Activated CD4-positive, alpha-beta T cell treated with anti-CD3 and anti-CD28 coated beads for 36 hours (primary cell): ENCODE measurements around the gene GMNN. TPM values are rescaled to one million over a fixed set of nuclear protein-coding genes. Genes with fewer than 3 reads are reported as not detected.
"Not testable (repeated sequence)": the region's sequence is repeated elsewhere in the genome, so short reads cannot be mapped to it uniquely, and the experiment has no call there.

Experiments
- ATAC-seq: fragments of 200-7000 bp; cut with Tn5 transposase; one replicate; pipeline ENCODE4 v1.10.0; 2021; ENCODE audit warnings: mild to moderate bottlenecking, moderate library complexity
- CTCF ChIA-PET: fragments of 350-600 bp; sonication (Branson Sonifier 250); formaldehyde crosslinking; loops from one replicate; lab custom pipeline; 2021; ENCODE audit warnings: antibody characterized with exemption; lab: Charles Lee
- POLR2A ChIA-PET: fragments of 350-600 bp; sonication (Branson Sonifier 250); formaldehyde crosslinking; loops from one replicate; lab custom pipeline; 2021; ENCODE audit warnings: antibody characterized with exemption, inconsistent platforms; lab: Charles Lee
- DNase-seq: peaks from one replicate; pipeline ENCODE4 v3.0.0-alpha.2; 2020
- H3K27ac Mint-ChIP-seq: one replicate; pipeline ENCODE4 v1.8.0; 2021; ENCODE audit warnings: mixed read lengths
- H3K27me3 Mint-ChIP-seq: one replicate; pipeline ENCODE4 v1.8.0; 2021; ENCODE audit warnings: mixed read lengths
- H3K36me3 Mint-ChIP-seq: one replicate; pipeline ENCODE4 v1.8.0; 2021; ENCODE audit warnings: low read depth, mixed read lengths
- H3K4me1 Mint-ChIP-seq: one replicate; pipeline ENCODE4 v1.8.0; 2021; ENCODE audit warnings: mixed read lengths
- H3K4me3 Mint-ChIP-seq: one replicate; pipeline ENCODE4 v1.8.0; 2021; ENCODE audit warnings: mild to moderate bottlenecking, moderate library complexity, mixed read lengths
- H3K9me3 Mint-ChIP-seq: one replicate; pipeline ENCODE4 v1.8.0; 2021; ENCODE audit warnings: low read depth, mixed read lengths
- intact Hi-C, 2 experiments: fragments of 100-400 bp; cut with DNase I in 1 of 2; cut with micrococcal nuclease in 1 of 2; formaldehyde crosslinking; loops; one replicate each; pipeline versions ENCODE4 v1.14.2 to v1.15.1; 2022 to 2024; cut with DNase I, micrococcal nuclease
- total RNA-seq, 2 experiments: library from RNA; stranded (reverse); gene quantifications; one replicate each; pipeline ENCODE4 v1.2.3, GENCODE V29; 2021

Gene GMNN
- 10 to 100 TPM; 74.0 to 76.1 TPM for total RNA-seq

GRCh38 chr6:24774696-24775519 is at the start of gene GMNN:
GMNN (plus strand) TSS chr6:24774937; CDS start chr6:24777247, 2,310 bp downstream.
- H3K4me3 Mint-ChIP-seq = peak within 1 kb of the TSS; percentile 98
- peak within 1 kb of the TSS; percentile 99 for H3K27ac Mint-ChIP-seq
- ChIA-PET POLR2A (interaction anchor here (0.8 to 1.6 kb wide), 6 partner anchors 10 to 243 kb away, joined by 3 to 12 read pairs (median 4); no protein-coding TSS in a partner anchor), CTCF (interaction anchor here (0.6 to 2.1 kb wide), 15 partner anchors 8 to 381 kb away, joined by 3 to 7 read pairs (median 4); partner anchors contain the start of genes ACOT13, C6orf62 and TDP2)
- H3K4me1 Mint-ChIP-seq = peaks cover 26% of the 10 kb centered on the region
- intact Hi-C loops = loop anchor here (1.0 to 10.0 kb wide), 11 partner anchors 32 to 300 kb away; partner anchors contain the start of genes KIAA0319 (in 1 of the 2) and TDP2 (in 1 of the 2)
- DNase-seq (peak; percentile 99), ATAC-seq (peak; percentile 93)
- no peaks in the 10 kb centered on the region for H3K27me3 Mint-ChIP-seq
- H3K9me3 Mint-ChIP-seq = no peaks in the 10 kb centered on the region
- H3K36me3 Mint-ChIP-seq = peaks cover 31% of the 10 kb centered on the region

- DNase-seq, H3K36me3 Mint-ChIP-seq, H3K27me3 Mint-ChIP-seq, H3K4me3 Mint-ChIP-seq, H3K27ac Mint-ChIP-seq, H3K4me1 Mint-ChIP-seq, ATAC-seq, POLR2A ChIA-PET, intact Hi-C loops: not testable (repeated sequence)
- CTCF ChIA-PET = interaction anchor here (0.5 kb wide), 1 partner anchor 824 kb away, joined by 3 read pairs; no protein-coding TSS in a partner anchor
- H3K9me3 Mint-ChIP-seq = peaks cover 13% of the 10 kb centered on the region
Observed at GRCh38 chr6:24730653-24731052, 44.1 kb upstream of the GMNN start.

- ATAC-seq, DNase-seq, intact Hi-C loops, H3K4me1 Mint-ChIP-seq, H3K36me3 Mint-ChIP-seq, H3K27ac Mint-ChIP-seq, H3K27me3 Mint-ChIP-seq, POLR2A ChIA-PET, H3K4me3 Mint-ChIP-seq: not testable (repeated sequence)
- CTCF ChIA-PET = interaction anchor here (0.5 kb wide), 1 partner anchor 823 kb away, joined by 3 read pairs; no protein-coding TSS in a partner anchor
- H3K9me3 Mint-ChIP-seq = peaks cover 13% of the 10 kb centered on the region
Observed at GRCh38 chr6:24731456-24732134, 43.1 kb upstream of the GMNN start.

GRCh38 chr6:24734166-24734565 is 40.6 kb upstream of the GMNN start:
- Mint-ChIP-seq H3K4me3 (no peak overlapping the region), H3K27ac (no peak overlapping the region), H3K36me3 (peaks cover 5% of the 10 kb centered on the region), H3K27me3 (peaks cover 3% of the 10 kb centered on the region), H3K9me3 (peaks cover 13% of the 10 kb centered on the region), H3K4me1 (peaks cover 4% of the 10 kb centered on the region)
- no peak for ATAC-seq
- intact Hi-C loops = no loop called here
- DNase-seq = no peak
- POLR2A ChIA-PET = no interaction called here
- CTCF ChIA-PET = no interaction called here

GRCh38 chr6:24734710-24735109 is 40.0 kb upstream of the GMNN start:
- H3K9me3 Mint-ChIP-seq = peaks cover 13% of the 10 kb centered on the region
- H3K4me3 Mint-ChIP-seq, H3K27me3 Mint-ChIP-seq, ATAC-seq, intact Hi-C loops, H3K36me3 Mint-ChIP-seq, POLR2A ChIA-PET, H3K4me1 Mint-ChIP-seq, DNase-seq, H3K27ac Mint-ChIP-seq: not testable (repeated sequence)
- CTCF ChIA-PET = interaction anchor here (1.2 to 1.4 kb wide), 2 partner anchors 10 to 98 kb away, joined by 3 read pairs; no protein-coding TSS in a partner anchor

- Mint-ChIP-seq H3K27ac (no peak overlapping the region), H3K9me3 (no peaks in the 10 kb centered on the region), H3K27me3 (peaks cover 3% of the 10 kb centered on the region), H3K4me3 (no peak overlapping the region), H3K36me3 (no peaks in the 10 kb centered on the region), H3K4me1 (peaks cover 22% of the 10 kb centered on the region)
- CTCF ChIA-PET = interaction anchor here (1.0 to 1.5 kb wide), 2 partner anchors 11 to 279 kb away, joined by 3 to 5 read pairs; no protein-coding TSS in a partner anchor
- intact Hi-C loops = no loop called here
- no peak for ATAC-seq
- no peak for DNase-seq
- POLR2A ChIA-PET = no interaction called here
Observed at GRCh38 chr6:24738741-24739140, 36.0 kb upstream of the GMNN start.

GRCh38 chr6:24740861-24741260 is 33.9 kb upstream of the GMNN start:
- no peak for ATAC-seq
- DNase-seq = no peak
- Mint-ChIP-seq H3K27ac (no peak overlapping the region), H3K36me3 (no peaks in the 10 kb centered on the region), H3K9me3 (no peaks in the 10 kb centered on the region), H3K27me3 (peaks cover 3% of the 10 kb centered on the region), H3K4me3 (no peak overlapping the region), H3K4me1 (peaks cover 29% of the 10 kb centered on the region)
- ChIA-PET POLR2A (no interaction called here), CTCF (interaction anchor here (0.8 to 1.1 kb wide), 3 partner anchors 25 to 219 kb away, joined by 3 read pairs; no protein-coding TSS in a partner anchor)
- intact Hi-C loops = no loop called here

GRCh38 chr6:24742216-24742738 is 32.5 kb upstream of the GMNN start:
- Mint-ChIP-seq H3K36me3 (no peaks in the 10 kb centered on the region), H3K4me3 (no peak overlapping the region), H3K27me3 (no peaks in the 10 kb centered on the region), H3K27ac (peak overlapping the region; percentile 58), H3K9me3 (no peaks in the 10 kb centered on the region), H3K4me1 (peaks cover 28% of the 10 kb centered on the region)
- DNase-seq (no peak), ATAC-seq (no peak)
- ChIA-PET CTCF (interaction anchor here (0.7 to 1.8 kb wide), 11 partner anchors 14 to 276 kb away, joined by 3 to 8 read pairs (median 4); no protein-coding TSS in a partner anchor), POLR2A (interaction anchor here (1.4 kb wide), 1 partner anchor 23 kb away, joined by 23 read pairs; the partner anchor contains the start of gene C6orf62)
- intact Hi-C loops = loop anchor here in 1 of 2 experiments (2.0 kb wide), 1 partner anchor 41 kb away; no protein-coding TSS in a partner anchor

- Mint-ChIP-seq H3K27me3 (no peaks in the 10 kb centered on the region), H3K4me1 (peaks cover 28% of the 10 kb centered on the region), H3K4me3 (peak overlapping the region; percentile 17), H3K9me3 (no peaks in the 10 kb centered on the region), H3K27ac (peak overlapping the region; percentile 82), H3K36me3 (no peaks in the 10 kb centered on the region)
- peak; percentile 94 for ATAC-seq
- intact Hi-C loops = loop anchor here (1.0 to 2.0 kb wide), 4 partner anchors 22 to 283 kb away; partner anchors contain the start of gene GMNN (in 1 of the 2)
- POLR2A ChIA-PET = interaction anchor here (0.5 to 1.4 kb wide), 4 partner anchors 18 to 266 kb away, joined by 3 to 23 read pairs (median 6); partner anchors contain the start of gene C6orf62
- CTCF ChIA-PET = interaction anchor here (0.7 to 1.8 kb wide), 16 partner anchors 10 to 274 kb away, joined by 3 to 8 read pairs (median 4); partner anchors contain the start of genes ACOT13 and TDP2
- DNase-seq = peak; percentile 61
Observed at GRCh38 chr6:24743265-24743943, 31.3 kb upstream of the GMNN start.

GRCh38 chr6:24743944-24744335 is 30.8 kb upstream of the GMNN start:
- peaks cover 1% of the 10 kb centered on the region for H3K27me3 Mint-ChIP-seq

More at GRCh38 chr6:24743944-24744335, 30.8 kb upstream of the GMNN start:
- Mint-ChIP-seq H3K9me3 (no peaks in the 10 kb centered on the region), H3K36me3 (no peaks in the 10 kb centered on the region), H3K27ac (peak overlapping the region; percentile 82), H3K4me3 (peak overlapping the region; percentile 17), H3K4me1 (peaks cover 28% of the 10 kb centered on the region)
- intact Hi-C loops = loop anchor here (1.0 to 2.0 kb wide), 4 partner anchors 23 to 282 kb away; partner anchors contain the start of gene GMNN (in 1 of the 2)
- ATAC-seq = no peak
- POLR2A ChIA-PET = interaction anchor here (1.4 kb wide), 1 partner anchor 25 kb away, joined by 23 read pairs; the partner anchor contains the start of gene C6orf62
- DNase-seq = no peak
- CTCF ChIA-PET = interaction anchor here (1.4 to 1.8 kb wide), 6 partner anchors 9 to 78 kb away, joined by 4 to 8 read pairs (median 5); no protein-coding TSS in a partner anchor
